ENCODE results near the gene CLDN9. TPM values are rescaled to one million over a fixed set of nuclear protein-coding genes. Genes with fewer than 3 reads are reported as not detected.

CLDN9 gene
- total and polyA plus RNA-seq, 9 of the 15 experiments (the other 6 are each of a cell fraction or from before 2014, with no cell fraction given), result 0.12 to 0.44 (median 0.22) TPM; not detected in 4

- TF ChIP-seq, protein P1, sequence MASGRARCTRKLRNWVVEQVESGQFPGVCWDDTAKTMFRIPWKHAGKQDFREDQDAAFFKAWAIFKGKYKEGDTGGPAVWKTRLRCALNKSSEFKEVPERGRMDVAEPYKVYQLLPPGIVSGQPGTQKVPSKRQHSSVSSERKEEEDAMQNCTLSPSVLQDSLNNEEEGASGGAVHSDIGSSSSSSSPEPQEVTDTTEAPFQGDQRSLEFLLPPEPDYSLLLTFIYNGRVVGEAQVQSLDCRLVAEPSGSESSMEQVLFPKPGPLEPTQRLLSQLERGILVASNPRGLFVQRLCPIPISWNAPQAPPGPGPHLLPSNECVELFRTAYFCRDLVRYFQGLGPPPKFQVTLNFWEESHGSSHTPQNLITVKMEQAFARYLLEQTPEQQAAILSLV (tag; IDR thresholded peaks at IDR 0.05), result no peak
- no peak for TF ChIP-seq PURB (CRISPR knock-in tag; IDR thresholded peaks at IDR 0.05; ENCODE audit: low read depth)
- TF ChIP-seq, protein P2, sequence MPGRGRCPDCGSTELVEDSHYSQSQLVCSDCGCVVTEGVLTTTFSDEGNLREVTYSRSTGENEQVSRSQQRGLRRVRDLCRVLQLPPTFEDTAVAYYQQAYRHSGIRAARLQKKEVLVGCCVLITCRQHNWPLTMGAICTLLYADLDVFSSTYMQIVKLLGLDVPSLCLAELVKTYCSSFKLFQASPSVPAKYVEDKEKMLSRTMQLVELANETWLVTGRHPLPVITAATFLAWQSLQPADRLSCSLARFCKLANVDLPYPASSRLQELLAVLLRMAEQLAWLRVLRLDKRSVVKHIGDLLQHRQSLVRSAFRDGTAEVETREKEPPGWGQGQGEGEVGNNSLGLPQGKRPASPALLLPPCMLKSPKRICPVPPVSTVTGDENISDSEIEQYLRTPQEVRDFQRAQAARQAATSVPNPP (IDR thresholded peaks at IDR 0.05; ENCODE audit: borderline replicate concordance, insufficient read depth, insufficient read length), result no peak
- no peak for TF ChIP-seq NELFE (IDR thresholded peaks at IDR 0.05; ENCODE audit: insufficient read depth, insufficient read length)
- no peak for TF ChIP-seq MBD1 (CRISPR knock-in tag; IDR thresholded peaks at IDR 0.05)
- TF ChIP-seq ZNF134 (CRISPR knock-in tag; conservative IDR thresholded peaks at IDR 0.05), result no peak
- TF ChIP-seq SMAD3 (CRISPR knock-in tag; conservative IDR thresholded peaks at IDR 0.05), result 0 out of 2 replicates have a peak, but pooled peaks have one; percentile 35
- TF ChIP-seq NRF1 (conservative IDR thresholded peaks at IDR 0.05 in 1 of 2, IDR thresholded peaks at IDR 0.05 in 1 of 2), result peak; percentile 78 to 86
- TF ChIP-seq, protein P3, sequence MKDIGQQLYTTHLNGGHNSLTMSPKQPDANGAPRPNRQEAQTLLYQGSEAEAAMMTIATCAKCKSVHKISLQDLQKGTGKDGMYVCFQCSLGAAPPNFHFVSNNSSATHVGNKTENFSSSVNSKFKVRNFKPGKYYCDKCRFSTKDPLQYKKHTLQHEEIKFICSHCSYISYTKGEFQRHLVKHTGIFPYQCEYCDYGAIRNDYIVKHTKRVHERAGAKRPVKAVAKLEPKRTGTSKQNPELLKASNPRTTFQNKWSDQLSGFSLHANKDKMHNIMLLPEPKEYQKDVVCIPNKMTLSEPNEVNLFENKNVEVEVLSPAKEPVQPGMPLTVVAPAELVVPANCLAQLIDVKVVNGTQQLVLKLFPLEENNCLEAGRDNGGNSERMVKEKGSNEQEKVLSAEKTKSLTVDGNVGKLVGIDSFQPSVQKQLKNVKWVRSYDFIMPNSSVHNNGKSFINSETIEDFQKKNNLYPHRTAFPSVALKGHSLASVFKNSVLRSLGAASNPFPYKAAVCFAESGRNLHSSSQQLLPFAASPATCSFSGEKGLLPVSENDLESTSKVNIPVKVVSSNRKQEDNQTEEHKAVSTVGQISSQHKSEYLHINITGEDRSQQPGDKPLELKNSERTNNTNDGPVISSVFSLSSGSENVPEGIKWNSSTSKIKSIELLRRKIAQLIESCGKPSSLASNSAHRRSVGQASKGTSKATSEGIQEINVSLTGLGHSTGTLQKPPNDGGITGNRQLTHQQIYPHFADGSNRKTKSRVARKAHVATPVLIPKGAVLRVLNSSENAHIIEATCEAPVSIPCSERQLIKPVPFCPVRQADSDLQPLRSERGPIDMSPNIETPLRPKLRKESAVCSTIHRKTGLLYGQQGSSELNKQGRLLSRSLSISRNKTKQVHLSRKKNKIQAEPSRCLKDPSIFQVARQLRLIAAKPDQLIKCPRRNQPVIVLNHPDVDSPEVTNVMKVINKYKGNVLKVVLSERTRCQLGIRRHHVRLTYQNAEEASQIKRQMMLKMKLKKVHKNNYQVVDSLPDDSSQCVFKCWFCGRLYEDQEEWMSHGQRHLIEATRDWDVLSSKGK (CRISPR knock-in tag; IDR thresholded peaks at IDR 0.05), result no peak
- TF ChIP-seq PBX2 (CRISPR knock-in tag; IDR thresholded peaks at IDR 0.05; ENCODE audit: low read depth), result 0 out of 2 replicates have a peak, but pooled peaks have one; percentile 0
- no peak for TF ChIP-seq PBX2 (tag; conservative IDR thresholded peaks at IDR 0.05; ENCODE audit: low read depth)
- TF ChIP-seq ZFP91 (CRISPR knock-in tag; IDR thresholded peaks at IDR 0.05), result peak; percentile 49; the same call in 1 of the 2 replicates
- TF ChIP-seq SMARCA4 (IDR thresholded peaks at IDR 0.05), result peak; percentile 72
- TF ChIP-seq CHD1 (IDR thresholded peaks at IDR 0.05; ENCODE audit: low read length), result no peak
Observed at GRCh38 chr16:2968738-2969544, 43.8 kb upstream of the CLDN9 start, which contains the start of gene PAQR4 (continued).
